GM18505 (cell line): Measurements from ENCODE around the gene NEBL.

ENCODE experiments used
- ATAC-seq: cut with Tn5 transposase; IDR thresholded peaks from one replicate; pipeline ENCODE4 v1.9.1; 2021; ENCODE audit not compliant: unreplicated experiment
- POLR2A ChIP-seq: IDR thresholded peaks from 4 replicates; pipeline ENCODE4 v1.6.1; 2011; ENCODE audit warnings: borderline replicate concordance; ENCODE audit not compliant: insufficient read depth, insufficient read length; ENCODE audit errors: extremely low read depth

Gene NEBL

DNA sequence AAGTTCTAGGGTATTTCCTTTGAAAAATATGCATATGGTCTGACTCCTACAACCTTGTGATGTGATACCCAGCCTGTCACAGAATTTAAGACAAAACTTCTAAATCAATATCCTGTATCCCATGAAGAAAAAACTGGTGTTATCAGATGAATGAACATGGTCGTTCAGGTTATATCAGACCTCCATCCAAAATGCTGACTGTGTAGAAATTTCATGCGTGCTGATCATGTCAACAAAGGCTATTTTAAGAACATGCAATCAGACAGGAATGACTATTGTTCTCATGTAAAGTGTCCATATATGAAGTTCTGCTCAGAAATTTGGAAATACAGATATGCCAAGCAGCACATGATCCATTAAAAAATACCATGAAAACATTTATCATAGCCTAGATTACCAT lies 62.3 kb downstream of the NEBL start:
- no peak for ATAC-seq
- TF ChIP-seq POLR2A: no peak

GRCh38 chr10:20822825-20823224 lies 74.3 kb downstream of the NEBL start:
- ATAC-seq: no peak
- no peak for TF ChIP-seq POLR2A

GRCh38 chr10:20817646-20818045 lies 79.5 kb downstream of the NEBL start:
- no peak for TF ChIP-seq POLR2A
- no peak for ATAC-seq

GRCh38 chr10:20817116-20817515 lies 80.0 kb downstream of the NEBL start:
- no peak for TF ChIP-seq POLR2A
- ATAC-seq: no peak

DNA sequence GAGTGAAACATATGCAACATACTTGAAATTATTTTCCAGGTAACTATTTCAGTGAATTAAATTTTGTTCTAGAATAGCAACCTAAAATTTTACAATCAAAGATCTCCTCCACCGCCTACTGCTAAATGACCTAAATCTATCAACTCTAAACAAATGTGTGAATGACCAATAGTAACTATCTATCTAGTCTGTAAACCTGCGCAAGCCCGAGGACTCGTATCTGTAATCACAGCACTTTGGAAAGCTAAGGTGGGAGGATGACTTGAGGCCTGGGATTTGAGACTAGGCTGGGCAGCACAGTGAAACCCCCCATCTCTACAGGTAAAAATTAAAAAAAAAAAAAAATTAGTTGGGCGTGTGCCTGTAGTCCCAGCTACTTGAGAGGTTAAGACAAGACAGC lies 83.0 kb downstream of the NEBL start:
- no peak for TF ChIP-seq POLR2A
- no peak for ATAC-seq

GRCh38 chr10:20811131-20811530 lies 86.0 kb downstream of the NEBL start:
- no peak for ATAC-seq
- TF ChIP-seq POLR2A: no peak

GRCh38 chr10:20809631-20810030 lies 87.5 kb downstream of the NEBL start:
- TF ChIP-seq POLR2A: no peak
- ATAC-seq: no peak

GRCh38 chr10:20806487-20806886 lies 90.6 kb downstream of the NEBL start:
- ATAC-seq: no peak
- TF ChIP-seq POLR2A: no peak

- TF ChIP-seq POLR2A: no peak
- ATAC-seq: no peak
Measured at GRCh38 chr10:20797290-20797689, 99.8 kb downstream of the NEBL start.

- no peak for ATAC-seq
Measured at GRCh38 chr10:20795391-20795790, 101.7 kb downstream of the NEBL start.

GRCh38 chr10:20785174-20785573 lies 111.9 kb downstream of the NEBL start:
- TF ChIP-seq POLR2A: no peak
- ATAC-seq: no peak

More at GRCh38 chr10:20795391-20795790, 101.7 kb downstream of the NEBL start:
- no peak for TF ChIP-seq POLR2A

DNA sequence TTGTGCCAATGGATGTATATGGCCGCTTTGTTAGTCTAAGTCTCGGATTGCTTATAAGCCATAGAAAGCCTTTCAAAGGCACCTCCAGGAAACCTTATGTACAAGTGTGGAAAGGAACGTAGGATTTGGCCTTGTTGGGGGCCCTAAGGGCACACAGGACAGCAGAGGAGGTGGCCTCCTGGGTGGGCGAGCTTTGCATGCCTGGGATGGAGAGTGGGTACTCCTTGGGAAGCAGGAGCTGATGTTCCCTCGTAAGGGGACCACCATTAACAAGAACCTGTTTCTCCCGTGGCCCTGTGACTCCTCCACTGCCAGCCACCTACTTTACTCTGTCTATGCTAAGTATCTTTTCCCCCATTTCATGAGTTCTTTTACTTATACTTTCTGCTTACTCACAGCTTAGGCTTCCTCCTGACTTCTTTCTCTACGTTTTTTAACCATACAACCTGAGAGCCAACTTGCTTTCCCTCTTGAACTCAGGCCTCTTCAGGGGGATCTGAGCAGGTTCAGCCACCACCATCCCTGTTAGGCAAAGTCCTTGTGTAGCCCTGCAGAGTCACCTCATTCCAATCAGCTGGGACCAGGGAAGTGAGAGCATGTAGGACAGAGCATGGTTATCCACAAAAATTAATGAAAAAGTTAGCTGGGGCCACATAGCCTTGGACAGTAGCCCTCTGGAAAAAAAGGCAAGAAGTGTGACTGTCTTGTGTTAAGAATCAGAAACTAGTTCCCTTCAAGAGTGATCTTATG lies 118.9 kb downstream of the NEBL start:
- no peak for TF ChIP-seq POLR2A
- no peak for ATAC-seq

- no peak for TF ChIP-seq POLR2A
- no peak for ATAC-seq
Measured at GRCh38 chr10:20776384-20777118, 120.6 kb downstream of the NEBL start.

DNA sequence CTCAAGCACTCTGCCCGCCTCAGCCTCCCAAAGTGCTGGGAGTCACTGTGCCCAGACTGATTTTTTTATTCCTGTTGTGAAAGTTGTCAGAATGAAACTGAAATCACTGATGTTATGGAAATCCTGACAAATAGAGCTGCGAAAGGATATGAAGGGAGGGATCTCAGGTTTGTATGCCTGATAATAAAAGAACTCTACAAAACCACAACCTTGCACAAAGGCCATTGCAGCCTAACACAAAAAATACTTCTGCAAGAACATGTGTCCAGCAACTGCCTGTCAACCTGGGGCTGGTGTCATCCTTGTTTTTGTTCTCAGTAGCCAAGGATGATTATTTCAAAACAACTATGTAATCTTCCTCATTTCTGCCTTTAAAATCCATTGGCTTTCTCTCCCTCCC lies 126.1 kb downstream of the NEBL start:
- no peak for TF ChIP-seq POLR2A
- ATAC-seq: no peak

GRCh38 chr10:20769481-20769880 lies 127.6 kb downstream of the NEBL start:
- TF ChIP-seq POLR2A: no peak
- no peak for ATAC-seq

DNA sequence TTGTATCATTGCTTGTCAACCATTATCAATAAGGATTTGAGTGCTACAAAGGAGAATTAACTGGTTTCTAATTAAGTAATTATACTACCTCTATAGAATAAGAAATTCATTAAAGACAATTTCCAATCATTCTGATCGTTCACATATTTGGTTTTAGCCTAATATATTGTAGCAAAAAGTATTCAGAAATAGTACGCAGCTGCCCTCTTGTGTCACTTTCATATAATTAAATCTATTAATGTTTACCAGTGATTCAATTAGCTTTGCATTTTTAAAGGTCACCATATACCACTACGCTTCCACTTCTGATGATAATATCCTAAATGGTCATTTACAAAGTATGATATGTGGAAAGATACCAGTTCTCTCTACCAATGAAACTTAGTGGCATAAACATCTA lies 128.3 kb downstream of the NEBL start:
- TF ChIP-seq POLR2A: no peak
- no peak for ATAC-seq
